ENCODE measurements around the gene CTRB1. TPM values are rescaled to one million over a fixed set of nuclear protein-coding genes. Genes with fewer than 3 reads are reported as not detected.

The CTRB1 gene
- total RNA-seq, 1 experiment from 2014 or later: not detected

DNA sequence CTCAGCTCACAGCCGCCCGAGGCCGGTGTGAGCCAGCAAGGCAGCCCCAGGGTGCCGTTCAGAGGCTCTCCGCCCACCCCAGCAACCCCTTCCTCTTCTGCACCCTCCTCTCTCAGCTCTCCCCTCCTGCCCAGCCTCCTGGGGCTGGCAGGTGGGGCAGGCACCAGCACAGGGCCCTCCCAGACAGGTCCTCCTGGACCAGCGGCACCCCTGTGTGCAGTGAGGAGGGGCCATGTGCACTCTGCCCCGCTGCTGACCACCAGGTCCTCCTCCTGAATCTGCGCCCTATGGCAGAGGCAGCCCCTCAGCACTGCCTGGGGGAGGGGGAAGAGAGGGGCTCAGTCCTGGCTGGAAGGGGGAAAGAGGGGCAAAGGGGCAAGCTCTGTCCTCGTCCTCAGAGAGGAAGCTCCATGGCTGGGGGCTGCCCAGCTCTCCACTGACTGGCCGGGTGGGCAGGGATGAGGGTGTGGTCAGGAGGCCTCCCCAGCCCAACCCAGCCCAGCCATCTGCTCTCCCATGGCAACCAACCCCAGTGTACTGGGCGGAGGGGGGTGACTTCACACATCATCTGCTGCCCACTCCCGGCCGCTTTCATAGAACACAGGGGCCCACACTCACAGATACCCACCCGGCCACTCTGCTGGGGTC is 38.0 kb downstream of the CTRB1 start:
- Histone ChIP-seq H3K14ac (ENCODE audit: insufficient read depth, low read length) (peak overlapping the region; percentile 9; the same call in 1 of the 2 replicates), H3T11ph (ENCODE audit: low read length) (no peak overlapping the region), H4K8ac (replicated peaks; ENCODE audit: insufficient read length, low read depth, low read length) (no peak overlapping the region), H3K23me2 (ENCODE audit: insufficient read length, low read depth, low read length, poor library complexity, severe bottlenecking) (peaks cover 8% of the 10 kb centered on the region), H3K23ac (ENCODE audit: insufficient read length, low read depth, low read length) (no peak overlapping the region), H2AFZ (ENCODE audit: low read length) (no peak overlapping the region), H3K27ac (ENCODE audit: insufficient read length, low read depth, low read length) (no peak overlapping the region), H2BK15ac (ENCODE audit: low read depth, low read length) (no peak overlapping the region), H2AK5ac (ENCODE audit: insufficient read length, low read length) (no peak overlapping the region), H3K4me1 (ENCODE audit: insufficient read depth, low read length) (peaks cover 26% of the 10 kb centered on the region; the same call in 1 of the 2 replicates), H3K79me1 (ENCODE audit: insufficient read depth, low read depth, low read length, poor library complexity, severe bottlenecking) (peaks cover 5% of the 10 kb centered on the region), H2BK120ac (ENCODE audit: low read depth, low read length, poor library complexity, severe bottlenecking) (no peak overlapping the region), H3K79me2 (ENCODE audit: insufficient read depth, low read length) (peaks cover 17% of the 10 kb centered on the region; the same call in 1 of the 2 replicates), H3K4ac (ENCODE audit: low read depth, low read length) (no peak overlapping the region), H3K56ac (ENCODE audit: insufficient read length, low read depth, low read length) (no peak overlapping the region), H3K9ac (ENCODE audit: extremely low read depth, insufficient read length, low read length) (no peak overlapping the region), H4K91ac (ENCODE audit: insufficient read length, low read depth, low read length) (no peak overlapping the region), H4K20me1 (ENCODE audit: control insufficient read depth, insufficient read depth, insufficient read length) (no peaks in the 10 kb centered on the region), H3K27me3 (ENCODE audit: insufficient read depth, low read length) (no peaks in the 10 kb centered on the region), H2BK12ac (ENCODE audit: insufficient read length, low read depth, low read length) (no peak overlapping the region), H3K9me3 (ENCODE audit: control insufficient read depth, low read depth, low read length) (no peaks in the 10 kb centered on the region), H3K4me2 (ENCODE audit: insufficient read depth, insufficient read length, low read length) (no peak overlapping the region), H3K18ac (ENCODE audit: insufficient read length, low read depth, low read length) (no peak overlapping the region), H2BK20ac (ENCODE audit: low read depth, low read length, poor library complexity, severe bottlenecking) (no peak overlapping the region), H4K5ac (ENCODE audit: insufficient read length, low read depth, low read length) (no peak overlapping the region), H2BK5ac (ENCODE audit: insufficient read length, low read length) (no peak overlapping the region)
- Mint-ChIP-seq H3K4me3 (peak overlapping the region in 1 of 2 experiments; percentile 40; a peak in 1 of 5 replicates), H3K9me3 (no peaks in the 10 kb centered on the region), H3K27me3 (ENCODE audit: low read depth) (no peaks in the 10 kb centered on the region), H3K36me3 (ENCODE audit: insufficient read depth in 1 of 3, low read depth in 3 of 3) (peaks cover 0 to 6% (median 0%) of the 10 kb centered on the region in 3 experiments; a peak in 3 of 7 replicates), H3K27ac (peak overlapping the region; percentile 55 to 93 (median 64); a peak in 4 of 7 replicates), H3K4me1 (peaks cover 68 to 73% of the 10 kb centered on the region in 2 experiments)
- WGBS (ENCODE audit: extremely low coverage, insufficient read length, low lambda C conversion rate): no CpG with 5 or more reads among the region's 14 CpGs
- peak; percentile 69 for DNase-seq
- TF ChIP-seq, protein P1, sequence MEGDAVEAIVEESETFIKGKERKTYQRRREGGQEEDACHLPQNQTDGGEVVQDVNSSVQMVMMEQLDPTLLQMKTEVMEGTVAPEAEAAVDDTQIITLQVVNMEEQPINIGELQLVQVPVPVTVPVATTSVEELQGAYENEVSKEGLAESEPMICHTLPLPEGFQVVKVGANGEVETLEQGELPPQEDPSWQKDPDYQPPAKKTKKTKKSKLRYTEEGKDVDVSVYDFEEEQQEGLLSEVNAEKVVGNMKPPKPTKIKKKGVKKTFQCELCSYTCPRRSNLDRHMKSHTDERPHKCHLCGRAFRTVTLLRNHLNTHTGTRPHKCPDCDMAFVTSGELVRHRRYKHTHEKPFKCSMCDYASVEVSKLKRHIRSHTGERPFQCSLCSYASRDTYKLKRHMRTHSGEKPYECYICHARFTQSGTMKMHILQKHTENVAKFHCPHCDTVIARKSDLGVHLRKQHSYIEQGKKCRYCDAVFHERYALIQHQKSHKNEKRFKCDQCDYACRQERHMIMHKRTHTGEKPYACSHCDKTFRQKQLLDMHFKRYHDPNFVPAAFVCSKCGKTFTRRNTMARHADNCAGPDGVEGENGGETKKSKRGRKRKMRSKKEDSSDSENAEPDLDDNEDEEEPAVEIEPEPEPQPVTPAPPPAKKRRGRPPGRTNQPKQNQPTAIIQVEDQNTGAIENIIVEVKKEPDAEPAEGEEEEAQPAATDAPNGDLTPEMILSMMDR (conservative IDR thresholded peaks at IDR 0.05): no peak

Data from H9 (cell line).